Mesenchymal stem cell (in vitro differentiated cells and primary cell): ENCODE results near the gene ADAMTS8.

ENCODE experiments used
- DNase-seq: peaks from one replicate; pipeline ENCODE4 v3.0.0-alpha.2; 2013
- H2AFZ ChIP-seq: one replicate; pipeline ENCODE4 v1.6.1; 2013; ENCODE audit warnings: low read depth, mild to moderate bottlenecking, control low read depth, inconsistent platforms, low read length, moderate library complexity
- H2AK5ac ChIP-seq: 2 replicates; pipeline ENCODE4 v1.6.1; 2013; ENCODE audit warnings: low read length, moderate library complexity, mild to moderate bottlenecking, inconsistent platforms; ENCODE audit not compliant: severe bottlenecking
- H2BK120ac ChIP-seq: one replicate; pipeline ENCODE4 v1.6.1; 2013; ENCODE audit warnings: low read depth, mild to moderate bottlenecking, inconsistent platforms, low read length, moderate library complexity
- H2BK12ac ChIP-seq, 2 experiments: one replicate each; pipeline ENCODE4 v1.6.1; 2013; ENCODE audit warnings: inconsistent platforms in 2 of 2, low read length in 2 of 2, mild to moderate bottlenecking in 2 of 2, moderate library complexity in 2 of 2, control low read depth in 1 of 2
- H2BK15ac ChIP-seq: one replicate; pipeline ENCODE4 v1.6.1; 2013; ENCODE audit warnings: mild to moderate bottlenecking, low read depth, inconsistent platforms; ENCODE audit not compliant: poor library complexity, severe bottlenecking
- H2BK5ac ChIP-seq: 2 replicates; pipeline ENCODE4 v1.6.1; 2013; ENCODE audit warnings: low read depth, mild to moderate bottlenecking, low read length, control low read depth, inconsistent platforms; ENCODE audit not compliant: poor library complexity, severe bottlenecking
- H3K14ac ChIP-seq, 2 experiments: one replicate each; pipeline ENCODE4 v1.6.1; 2013; ENCODE audit warnings: inconsistent platforms in 2 of 2, low read length in 2 of 2, control low read depth in 1 of 2, mild to moderate bottlenecking in 1 of 2, moderate library complexity in 1 of 2
- H3K18ac ChIP-seq, 2 experiments: one replicate each; pipeline ENCODE4 v1.6.1; 2013; ENCODE audit warnings: inconsistent platforms in 2 of 2, low read length in 2 of 2, control low read depth in 1 of 2, low read depth in 1 of 2, mild to moderate bottlenecking in 1 of 2
- H3K23ac ChIP-seq, 2 experiments: one replicate each; pipeline ENCODE4 v1.6.1; 2013; ENCODE audit warnings: inconsistent platforms in 2 of 2, low read length in 2 of 2, mild to moderate bottlenecking in 2 of 2, moderate library complexity in 2 of 2, control low read depth in 1 of 2
- H3K27ac ChIP-seq: 2 replicates; pipeline ENCODE4 v1.5.1; 2013; ENCODE audit warnings: mild to moderate bottlenecking, moderate library complexity, low read length, control low read depth, inconsistent platforms; ENCODE audit not compliant: poor library complexity, severe bottlenecking
- H3K27me3 ChIP-seq, 2 experiments: 2 replicates each; pipeline versions ENCODE4 v1.6.1 to v1.7.0; 2013; ENCODE audit warnings: low read length in 2 of 2, mild to moderate bottlenecking in 2 of 2, moderate library complexity in 2 of 2, control low read depth in 1 of 2, inconsistent platforms in 1 of 2; ENCODE audit not compliant: control insufficient read depth in 1 of 2, insufficient read depth in 1 of 2
- H3K36me3 ChIP-seq, 2 experiments: 2 replicates each; pipeline versions ENCODE4 v1.6.1 to v1.7.0; 2013; ENCODE audit warnings: low read length in 2 of 2, control low read depth in 1 of 2, inconsistent platforms in 1 of 2, low read depth in 1 of 2, mild to moderate bottlenecking in 1 of 2; ENCODE audit not compliant: insufficient read depth in 2 of 2, control insufficient read depth in 1 of 2
- H3K4ac ChIP-seq, 2 experiments: one replicate each; pipeline ENCODE4 v1.6.1; 2013; ENCODE audit warnings: inconsistent platforms in 2 of 2, low read length in 2 of 2, mild to moderate bottlenecking in 2 of 2, moderate library complexity in 2 of 2, control low read depth in 1 of 2, low read depth in 1 of 2
- H3K4me1 ChIP-seq: 2 replicates; pipeline ENCODE4 v1.6.1; 2013; ENCODE audit warnings: low read depth, low read length, control low read depth; ENCODE audit not compliant: control insufficient read depth, insufficient read depth
- H3K4me2 ChIP-seq: 2 replicates; pipeline ENCODE4 v1.6.1; 2013; ENCODE audit warnings: low read length, mild to moderate bottlenecking, inconsistent platforms; ENCODE audit not compliant: poor library complexity, severe bottlenecking
- H3K4me3 ChIP-seq, 2 experiments: 2 replicates each; pipeline versions ENCODE4 v1.5.1 to v1.7.0; 2013; ENCODE audit warnings: low read length in 2 of 2, mild to moderate bottlenecking in 2 of 2, control low read depth in 1 of 2, low read depth in 1 of 2; ENCODE audit not compliant: insufficient read depth in 1 of 2
- H3K79me1 ChIP-seq: replicated peaks from 2 replicates; pipeline ENCODE4 v1.6.1; 2013; ENCODE audit warnings: mild to moderate bottlenecking, control low read depth, low read length, inconsistent platforms; ENCODE audit not compliant: poor library complexity, severe bottlenecking
- H3K9ac ChIP-seq: 2 replicates; pipeline ENCODE4 v1.7.0; 2013; ENCODE audit warnings: mild to moderate bottlenecking, low read length, moderate library complexity
- H3K9me3 ChIP-seq: 2 replicates; pipeline ENCODE4 v1.7.0; 2013; ENCODE audit warnings: mild to moderate bottlenecking, low read length; ENCODE audit not compliant: control insufficient read depth
- H4K8ac ChIP-seq: one replicate; pipeline ENCODE4 v1.6.1; 2013; ENCODE audit warnings: inconsistent platforms, mild to moderate bottlenecking, low read length, moderate library complexity
- H4K91ac ChIP-seq: one replicate; pipeline ENCODE4 v1.6.1; 2013; ENCODE audit warnings: mild to moderate bottlenecking, low read length, inconsistent platforms
- WGBS: methylation state at CpG from one replicate; pipeline ENCODE4 v1.1.7; 2013; ENCODE audit warnings: mixed read lengths; 5-methylcytosine and 5-hydroxymethylcytosine counted together

The ADAMTS8 gene

DNA sequence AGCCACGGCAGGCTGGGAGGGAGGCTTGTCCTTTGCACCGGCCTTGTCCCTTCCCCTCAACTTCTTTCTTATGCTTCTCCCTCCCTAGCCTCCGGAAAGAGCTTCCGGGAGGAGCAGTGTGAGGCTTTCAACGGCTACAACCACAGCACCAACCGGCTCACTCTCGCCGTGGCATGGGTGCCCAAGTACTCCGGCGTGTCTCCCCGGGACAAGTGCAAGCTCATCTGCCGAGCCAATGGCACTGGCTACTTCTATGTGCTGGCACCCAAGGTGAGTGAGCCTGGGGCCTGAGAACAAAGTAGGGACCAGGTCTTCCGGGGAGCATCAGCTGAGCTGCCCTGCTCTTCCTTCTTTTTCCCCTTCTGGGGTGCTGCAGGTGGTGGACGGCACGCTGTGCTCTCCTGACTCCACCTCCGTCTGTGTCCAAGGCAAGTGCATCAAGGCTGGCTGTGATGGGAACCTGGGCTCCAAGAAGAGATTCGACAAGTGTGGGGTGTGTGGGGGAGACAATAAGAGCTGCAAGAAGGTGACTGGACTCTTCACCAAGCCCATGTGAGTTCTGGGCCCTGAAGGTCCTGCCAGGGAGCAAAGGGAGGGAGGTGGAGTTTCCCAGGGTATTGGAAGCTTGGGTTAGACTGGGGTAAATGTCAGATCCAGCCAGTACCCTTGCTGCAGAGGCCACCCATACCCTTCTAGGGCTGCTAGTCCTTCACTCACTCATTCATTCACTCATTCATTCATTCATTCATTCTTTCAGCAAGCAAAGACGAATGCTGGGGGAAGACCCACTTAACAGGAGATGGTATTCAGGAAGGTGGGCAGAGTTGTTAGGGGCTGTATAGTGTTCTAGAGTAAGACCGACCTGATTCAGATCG lies 42.7 kb upstream of the ADAMTS8 start:
- no peak for DNase-seq
- 96% methylated on average over 20 of the region's 20 CpGs for WGBS
- H3K9me3 ChIP-seq = no peaks in the 10 kb centered on the region

GRCh38 chr11:130469181-130469580 lies 40.8 kb upstream of the ADAMTS8 start:
- H2AFZ ChIP-seq = no peak overlapping the region
- no peaks in the 10 kb centered on the region for H3K9me3 ChIP-seq
- H3K9ac ChIP-seq = no peak overlapping the region
- peaks cover 4% of the 10 kb centered on the region for H3K4me1 ChIP-seq
- H3K14ac ChIP-seq = no peak overlapping the region
- peaks cover 50 to 91% of the 10 kb centered on the region in 2 experiments for H3K36me3 ChIP-seq
- H3K18ac ChIP-seq = no peak overlapping the region
- H3K27ac ChIP-seq = no peak overlapping the region
- no peak for DNase-seq
- H3K23ac ChIP-seq = no peak overlapping the region
- peak overlapping the region; percentile 29 for H4K8ac ChIP-seq
- peak overlapping the region in 1 of 2 experiments; percentile 7 for H3K4me3 ChIP-seq
- peak overlapping the region; percentile 62 for H4K91ac ChIP-seq
- H3K27me3 ChIP-seq = no peaks in the 10 kb centered on the region
- 93% methylated on average over 6 of the region's 6 CpGs for WGBS
- no peak overlapping the region for H2BK15ac ChIP-seq
- no peak overlapping the region for H3K4ac ChIP-seq
- H2BK120ac ChIP-seq = no peak overlapping the region
- H2BK5ac ChIP-seq = no peak overlapping the region
- H2AK5ac ChIP-seq = no peak overlapping the region
- H3K79me1 ChIP-seq = no peaks in the 10 kb centered on the region
- H3K4me2 ChIP-seq = no peak overlapping the region
- no peak overlapping the region for H2BK12ac ChIP-seq

More for the DNA sequence above, 42.7 kb upstream of the ADAMTS8 start:
- Histone ChIP-seq H2AFZ (no peak overlapping the region), H3K79me1 (no peaks in the 10 kb centered on the region), H3K4me3 (no peak overlapping the region), H3K14ac (peak overlapping the region in 1 of 2 experiments; percentile 31), H2BK12ac (no peak overlapping the region), H2BK15ac (no peak overlapping the region), H3K4me2 (no peak overlapping the region), H4K91ac (no peak overlapping the region), H4K8ac (no peak overlapping the region), H3K23ac (no peak overlapping the region), H2BK120ac (no peak overlapping the region), H3K27ac (no peak overlapping the region), H3K4ac (no peak overlapping the region), H3K4me1 (peaks cover 8% of the 10 kb centered on the region), H3K36me3 (peaks cover 49 to 91% of the 10 kb centered on the region in 2 experiments), H2BK5ac (no peak overlapping the region), H2AK5ac (no peak overlapping the region), H3K9ac (no peak overlapping the region), H3K18ac (no peak overlapping the region), H3K27me3 (no peaks in the 10 kb centered on the region)

- no peak overlapping the region for H2BK15ac ChIP-seq
- no peaks in the 10 kb centered on the region for H3K27me3 ChIP-seq
- H3K4me1 ChIP-seq = peaks cover 4% of the 10 kb centered on the region
- no peak overlapping the region for H2BK5ac ChIP-seq
- no peak overlapping the region for H2AFZ ChIP-seq
- no peak overlapping the region for H2AK5ac ChIP-seq
- H2BK120ac ChIP-seq = no peak overlapping the region
- no peak overlapping the region for H3K27ac ChIP-seq
- no peak overlapping the region for H3K4me3 ChIP-seq
- 93% methylated on average over 10 of the region's 10 CpGs for WGBS
- H4K91ac ChIP-seq = no peak overlapping the region
- no peaks in the 10 kb centered on the region for H3K79me1 ChIP-seq
- H3K9ac ChIP-seq = no peak overlapping the region
- H4K8ac ChIP-seq = no peak overlapping the region
- H3K14ac ChIP-seq = no peak overlapping the region
- H2BK12ac ChIP-seq = peak overlapping the region in 1 of 2 experiments; percentile 57
- H3K4me2 ChIP-seq = no peak overlapping the region
- no peak for DNase-seq
- no peak overlapping the region for H3K18ac ChIP-seq
- no peak overlapping the region for H3K4ac ChIP-seq
- peaks cover 42 to 91% of the 10 kb centered on the region in 2 experiments for H3K36me3 ChIP-seq
- H3K23ac ChIP-seq = no peak overlapping the region
- H3K9me3 ChIP-seq = no peaks in the 10 kb centered on the region
Observed at GRCh38 chr11:130467116-130467900, 38.9 kb upstream of the ADAMTS8 start.

DNA sequence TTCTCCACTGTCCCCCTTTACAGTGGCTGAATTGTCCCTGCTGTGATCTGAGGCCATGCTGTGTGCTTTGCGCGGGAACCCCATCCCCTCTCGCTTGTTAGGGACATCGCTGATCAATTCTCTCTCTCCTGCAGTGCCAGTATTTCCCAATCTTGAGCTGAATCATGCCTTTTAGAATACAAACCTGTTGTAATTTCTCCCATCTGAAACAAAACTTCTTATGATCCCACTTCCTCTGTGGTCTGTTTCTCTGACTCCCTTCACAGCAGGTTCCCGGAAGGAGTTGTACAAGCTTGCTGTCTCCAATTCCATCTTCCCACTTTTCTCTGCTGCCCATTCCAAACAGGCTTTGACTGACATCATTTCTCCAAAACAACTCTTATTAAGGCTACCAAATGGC lies 36.9 kb upstream of the ADAMTS8 start:
- no peak overlapping the region for H2BK5ac ChIP-seq
- no peak overlapping the region for H2BK120ac ChIP-seq
- H2BK15ac ChIP-seq = no peak overlapping the region
- no peak overlapping the region for H2AFZ ChIP-seq
- peaks cover 38 to 91% of the 10 kb centered on the region in 2 experiments for H3K36me3 ChIP-seq
- no peak overlapping the region for H3K4ac ChIP-seq
- 96% methylated on average over 5 of the region's 5 CpGs for WGBS
- peak; percentile 19 for DNase-seq
- H4K91ac ChIP-seq = no peak overlapping the region
- H3K18ac ChIP-seq = no peak overlapping the region
- H3K79me1 ChIP-seq = no peaks in the 10 kb centered on the region
- H2AK5ac ChIP-seq = no peak overlapping the region
- H3K4me2 ChIP-seq = no peak overlapping the region
- peaks cover 4% of the 10 kb centered on the region for H3K4me1 ChIP-seq
- H3K27me3 ChIP-seq = no peaks in the 10 kb centered on the region
- no peak overlapping the region for H3K27ac ChIP-seq
- H2BK12ac ChIP-seq = no peak overlapping the region
- no peak overlapping the region for H4K8ac ChIP-seq
- no peak overlapping the region for H3K23ac ChIP-seq
- H3K9ac ChIP-seq = no peak overlapping the region
- H3K14ac ChIP-seq = peak overlapping the region in 1 of 2 experiments; percentile 50
- H3K4me3 ChIP-seq = no peak overlapping the region
- no peaks in the 10 kb centered on the region for H3K9me3 ChIP-seq
